GM18505 (cell line): ENCODE data around the gene KRTAP27-1.

Experiments
- ATAC-seq: cut with Tn5 transposase; IDR thresholded peaks from one replicate; pipeline ENCODE4 v1.9.1; 2021; ENCODE audit not compliant: unreplicated experiment
- POLR2A ChIP-seq: IDR thresholded peaks from 4 replicates; pipeline ENCODE4 v1.6.1; 2011; ENCODE audit warnings: borderline replicate concordance; ENCODE audit not compliant: insufficient read depth, insufficient read length; ENCODE audit errors: extremely low read depth

The KRTAP27-1 gene

GRCh38 chr21:30337276-30337744, at the start of gene KRTAP27-1:
Gene KRTAP27-1 (minus strand): TSS chr21:30337694. CDS start chr21:30337668, 26 bp downstream.
- ATAC-seq, result no peak
- TF ChIP-seq POLR2A, result no peak

DNA sequence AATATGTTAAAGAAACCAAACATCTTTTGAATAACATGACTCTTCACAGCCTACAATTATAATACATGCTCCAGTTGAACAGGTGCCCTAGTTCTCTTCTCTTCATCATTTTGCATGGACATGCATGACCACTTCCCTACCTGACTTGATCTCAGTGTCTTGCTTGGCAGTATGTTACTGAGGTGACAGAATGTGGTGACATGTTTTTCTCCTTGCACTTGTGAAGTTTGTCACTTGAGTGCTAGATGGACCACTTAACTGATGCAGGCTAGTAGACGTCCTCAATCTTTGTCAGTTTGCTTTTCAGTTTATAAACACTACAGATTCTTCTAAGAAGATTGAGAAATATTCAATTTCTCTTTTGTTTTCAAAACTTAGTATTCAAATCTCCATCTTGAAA, 44.7 kb upstream of the KRTAP27-1 start:
- no peak for TF ChIP-seq POLR2A
- ATAC-seq, result no peak

DNA sequence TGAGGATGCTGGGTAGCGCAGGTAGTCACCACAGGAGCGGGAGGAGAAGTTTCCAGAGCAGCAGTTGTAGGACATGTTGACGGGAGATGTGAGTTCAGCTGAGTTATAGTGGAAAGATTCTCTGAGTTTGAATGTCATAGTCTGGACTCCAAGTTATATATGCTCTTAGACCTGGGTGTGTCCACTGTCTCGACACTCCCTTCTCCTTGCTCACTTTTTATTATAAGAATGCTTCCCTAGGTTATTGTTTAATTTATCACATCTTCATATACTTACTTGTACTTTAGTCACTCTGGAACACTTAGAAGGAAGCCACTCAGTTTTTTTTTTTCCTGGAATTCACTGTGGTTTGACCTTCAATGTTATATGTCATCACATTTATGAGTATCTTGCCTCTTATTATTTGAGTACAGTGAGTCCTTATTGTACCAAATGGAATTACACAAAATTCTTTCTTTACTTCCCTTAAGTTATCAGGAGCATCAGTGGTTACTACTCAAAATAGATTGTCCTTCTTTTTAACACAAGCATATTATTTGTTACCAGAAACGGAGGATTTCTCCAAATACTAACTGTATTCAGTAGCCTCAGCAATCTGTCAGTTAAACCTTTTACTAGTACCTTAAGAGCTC, 34.8 kb upstream of the KRTAP27-1 start, which contains the start of gene KRTAP13-2:
KRTAP13-2 (minus strand) TSS at position 133 of the 632 bp plus-strand sequence; CDS start at position 75, 58 bp downstream.
- no peak for ATAC-seq
- no peak for TF ChIP-seq POLR2A

DNA sequence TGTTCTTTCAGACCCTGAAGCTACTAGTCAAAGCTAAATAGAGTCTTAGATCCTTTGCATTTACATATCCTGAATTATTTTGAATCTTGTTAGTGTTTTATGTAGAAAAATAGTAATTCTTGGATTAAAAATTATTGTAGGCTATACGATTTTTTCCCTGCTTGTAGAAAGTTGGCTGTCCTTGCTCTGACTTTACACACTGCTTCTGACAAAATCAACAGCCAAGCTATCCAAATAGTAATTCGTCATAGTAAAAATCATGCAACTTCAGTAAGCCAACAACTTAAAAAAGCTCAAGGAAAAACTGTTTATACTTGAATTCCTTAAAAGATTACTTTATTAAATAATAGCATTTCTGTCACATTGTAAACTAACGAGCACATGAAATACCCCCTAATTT, 18.4 kb upstream of the KRTAP27-1 start:
- no peak for TF ChIP-seq POLR2A
- ATAC-seq, result no peak

GRCh38 chr21:30354308-30355005, 17.0 kb upstream of the KRTAP27-1 start:
- no peak for ATAC-seq
- TF ChIP-seq POLR2A, result no peak

GRCh38 chr21:30351534-30351933, 14.0 kb upstream of the KRTAP27-1 start:
- ATAC-seq, result no peak
- no peak for TF ChIP-seq POLR2A

DNA sequence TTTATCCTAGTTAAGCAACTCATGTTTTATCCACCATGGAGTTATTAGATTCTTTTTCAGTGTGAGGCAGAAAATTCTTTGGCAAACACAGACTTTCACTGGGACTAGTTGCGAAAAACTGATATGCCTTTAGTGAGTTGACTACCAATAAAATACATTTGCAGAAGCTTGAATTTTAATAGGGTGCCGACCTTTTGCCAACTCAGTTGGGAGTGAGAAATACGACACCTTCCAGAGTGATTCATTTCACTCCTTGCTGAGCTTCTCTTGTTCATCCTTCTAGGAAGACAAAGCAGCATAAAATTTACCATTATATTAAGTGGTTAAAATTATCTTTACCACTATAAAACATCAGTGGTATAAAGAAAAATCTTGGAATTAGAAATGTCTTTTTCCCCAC, 12.1 kb upstream of the KRTAP27-1 start:
- TF ChIP-seq POLR2A, result no peak
- ATAC-seq, result no peak

DNA sequence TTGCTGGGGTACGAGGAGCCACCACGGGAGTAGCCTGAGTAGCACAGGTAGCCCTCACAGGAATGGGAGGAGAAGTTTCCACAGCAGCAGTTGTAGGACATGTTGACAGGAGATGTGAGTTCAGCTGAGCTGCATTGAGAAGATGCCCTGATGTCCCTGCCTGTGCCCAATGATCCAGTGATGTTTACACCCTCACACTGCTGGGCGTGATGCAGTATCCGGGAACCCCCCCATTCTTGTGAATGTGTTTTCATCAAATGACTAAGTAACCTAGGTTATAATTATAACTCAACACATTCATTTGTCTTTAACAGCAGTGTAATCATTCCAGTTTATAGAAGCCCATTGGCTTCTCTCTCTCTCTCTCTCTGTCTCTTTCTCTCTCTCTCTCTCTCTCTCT, 11.0 kb upstream of the KRTAP27-1 start, which contains the start of gene KRTAP23-1:
KRTAP23-1 (minus strand) TSS at position 101 of the 400 bp plus-strand sequence; CDS start at position 101, 0 bp downstream.
- ATAC-seq, result no peak
- no peak for TF ChIP-seq POLR2A

GRCh38 chr21:30345014-30345413, 7.5 kb upstream of the KRTAP27-1 start:
- ATAC-seq, result no peak
- no peak for TF ChIP-seq POLR2A

- ATAC-seq, result peak; percentile 59
- no peak for TF ChIP-seq POLR2A
Observed at GRCh38 chr21:30340714-30341573, 3.5 kb upstream of the KRTAP27-1 start.

DNA sequence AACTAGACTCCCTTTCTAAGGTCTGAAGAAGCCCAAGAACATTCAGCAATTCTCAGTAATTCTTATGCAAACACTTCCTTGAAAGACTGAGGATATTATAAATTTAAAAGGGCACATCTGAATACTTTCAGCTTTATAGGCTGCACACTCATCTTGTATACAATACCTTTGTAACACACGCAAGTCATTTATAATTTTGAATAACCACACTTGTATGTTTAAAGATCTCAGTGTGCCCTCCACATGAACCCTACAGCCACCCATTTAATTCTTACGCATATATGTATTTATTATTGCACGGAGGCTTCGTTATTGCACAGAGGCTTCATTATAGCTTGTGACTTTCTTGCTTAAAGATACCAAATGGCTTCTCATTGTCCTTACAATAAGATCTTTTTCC, 1.2 kb upstream of the KRTAP27-1 start:
- no peak for TF ChIP-seq POLR2A
- no peak for ATAC-seq

DNA sequence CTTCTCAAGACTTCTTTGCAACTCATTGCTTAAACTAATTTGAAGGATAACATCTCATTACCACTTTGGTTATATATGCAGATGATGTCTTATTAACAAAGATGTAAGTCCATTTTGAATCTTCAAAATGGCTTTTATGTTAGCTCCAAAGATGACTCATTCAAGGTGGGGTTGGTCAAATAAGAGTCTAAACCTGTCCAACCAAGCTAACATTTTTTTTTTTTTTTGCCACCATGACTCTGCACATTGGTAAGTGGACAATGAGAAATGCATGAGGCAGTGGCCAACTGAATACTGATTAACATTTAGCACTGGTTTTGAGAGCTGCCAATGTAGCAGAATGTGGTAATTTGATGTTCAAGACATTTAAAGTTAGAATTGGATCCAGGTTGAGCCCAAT, 278 bp upstream of the KRTAP27-1 start:
- no peak for ATAC-seq

GRCh38 chr21:30336596-30336995, 898 bp downstream of the KRTAP27-1 start:
- no peak for TF ChIP-seq POLR2A
- ATAC-seq, result no peak

More for the DNA sequence above, 278 bp upstream of the KRTAP27-1 start:
- no peak for TF ChIP-seq POLR2A
